GM21717 (cell line): ENCODE measurements around the gene CCDC157.
A peak's percentile ranks its signal among the peaks of the same experiment; 100 is the strongest.

ENCODE experiments used
- ATAC-seq: cut with Tn5 transposase; IDR thresholded peaks from one replicate; pipeline ENCODE4 v1.9.1; 2021; ENCODE audit warnings: mild to moderate bottlenecking, moderate library complexity; ENCODE audit not compliant: unreplicated experiment

Gene CCDC157

DNA sequence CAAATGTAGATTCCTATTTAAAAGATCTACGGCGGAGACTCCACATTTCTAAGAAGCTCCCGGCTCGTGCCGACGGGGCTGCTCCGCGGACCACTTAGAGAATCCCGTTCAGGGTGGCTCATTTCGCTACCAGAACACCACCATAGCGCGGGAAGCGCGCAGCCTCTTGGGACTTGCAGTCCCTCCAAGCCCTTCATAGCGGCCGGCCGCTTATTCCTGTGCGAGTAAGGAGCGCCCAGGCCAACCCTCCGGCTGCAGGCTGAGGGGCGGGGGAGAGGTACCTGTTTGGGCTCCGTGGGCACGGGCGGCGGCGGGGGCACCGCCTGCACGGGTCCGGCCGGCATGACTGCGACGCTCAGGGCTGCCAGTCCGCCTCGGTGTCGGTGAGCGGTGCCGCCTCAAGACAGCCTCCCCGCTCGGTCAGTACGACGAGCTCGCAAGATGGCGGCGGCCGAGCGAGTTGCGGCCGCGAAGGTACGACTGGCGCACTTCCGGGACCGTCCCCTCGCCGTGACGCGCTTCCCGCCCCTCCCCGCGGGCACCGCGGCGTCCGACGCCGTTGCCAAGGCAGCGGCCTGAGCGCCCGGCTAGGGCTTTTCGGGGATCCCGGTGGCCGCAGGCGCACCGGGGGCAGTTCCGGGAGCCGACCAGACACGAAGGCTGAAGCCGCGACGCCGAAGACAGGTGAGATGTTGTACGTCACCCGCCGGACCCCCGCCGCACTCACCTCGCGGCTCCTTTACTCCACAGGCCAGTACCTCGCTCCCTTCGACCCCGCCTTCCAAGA, at the start of gene CCDC157, which contains the start of gene SF3A1:
Gene CCDC157 (plus strand): TSS at position 559 of the 787 bp plus-strand sequence. CDS start 8,994 bp downstream, outside the sequence.
Gene SF3A1 (minus strand): TSS at position 446 of the 787 bp plus-strand sequence. CDS start 102 bp downstream, at position 344.
- ATAC-seq: peak; percentile 81

DNA sequence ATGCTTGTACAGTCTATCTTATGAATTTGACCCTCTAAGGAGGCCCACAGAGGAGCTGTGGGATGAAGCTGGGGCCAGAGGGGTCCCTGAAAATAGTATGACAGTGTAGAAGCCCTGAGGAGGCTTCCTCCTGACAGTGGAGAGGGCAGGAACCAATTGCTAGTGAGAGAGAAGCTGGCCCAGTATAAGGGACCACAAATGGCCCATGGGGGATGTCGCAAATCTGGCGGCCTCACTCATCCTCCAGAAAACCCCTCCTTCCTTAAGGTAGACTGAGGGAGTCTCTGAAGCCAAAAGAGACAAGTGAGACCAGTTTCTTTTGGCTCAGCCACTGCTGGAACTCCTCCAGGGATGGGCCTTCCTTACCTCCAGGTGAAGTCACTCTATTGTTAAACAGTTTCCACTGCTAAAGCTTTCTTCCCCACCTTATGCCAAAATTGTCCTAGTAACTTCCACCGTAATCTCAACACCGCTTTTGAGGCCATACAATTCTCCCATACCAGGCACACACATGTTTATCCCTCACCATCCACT, 49.7 kb upstream of the CCDC157 start:
- ATAC-seq: no peak

DNA sequence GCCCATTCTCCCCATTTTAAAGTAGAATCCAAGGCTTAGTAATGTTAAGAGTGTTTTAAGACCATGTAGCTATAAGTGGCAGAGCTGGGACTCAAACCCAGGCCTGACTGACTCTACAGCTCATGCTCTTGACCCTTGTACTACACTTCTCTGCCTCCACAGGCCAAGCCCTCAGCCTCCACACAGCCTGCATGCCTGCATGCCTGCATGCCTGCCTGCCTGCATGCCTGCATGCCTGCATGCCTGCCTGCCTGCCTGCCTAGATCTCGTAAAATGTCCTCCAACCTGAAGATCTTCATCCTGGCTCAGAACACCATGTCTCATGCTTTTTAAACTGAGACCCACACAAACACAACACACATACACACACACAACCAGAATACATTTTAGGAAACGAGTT, 48.7 kb upstream of the CCDC157 start:
- ATAC-seq: no peak

DNA sequence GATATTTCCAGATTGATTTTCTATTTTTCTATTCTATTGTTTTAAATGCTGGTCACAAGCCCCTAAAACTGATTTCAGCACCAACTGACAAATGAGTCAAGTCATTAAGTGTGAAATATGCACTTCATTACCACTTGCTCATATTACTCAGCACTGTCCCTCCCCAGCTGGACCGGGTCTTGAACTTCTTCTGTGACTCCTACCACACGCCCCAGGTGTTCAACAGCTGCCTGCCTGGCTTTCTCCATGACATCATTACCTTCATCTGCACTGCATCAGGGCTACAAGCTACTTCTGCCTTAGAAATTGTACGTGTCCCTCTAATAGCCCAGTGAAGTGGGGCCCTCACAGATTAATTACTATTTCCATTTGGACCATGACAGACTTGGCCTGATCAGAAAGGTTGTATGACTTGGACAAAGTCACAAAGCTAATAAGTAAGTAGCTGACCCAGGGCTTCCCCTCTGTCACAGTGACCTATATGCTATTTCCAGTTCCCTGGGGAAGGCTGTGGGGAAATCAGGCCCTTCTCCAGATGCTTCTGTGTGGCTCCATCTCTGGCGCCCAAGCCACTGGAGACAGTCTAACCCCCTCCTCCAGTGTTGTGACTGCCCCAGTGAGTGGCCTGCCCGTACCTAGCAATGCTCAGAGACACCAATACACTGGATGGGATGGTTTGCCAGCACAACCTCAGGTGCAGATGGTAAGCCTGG, 48.1 kb upstream of the CCDC157 start:
- ATAC-seq: peak; percentile 32

DNA sequence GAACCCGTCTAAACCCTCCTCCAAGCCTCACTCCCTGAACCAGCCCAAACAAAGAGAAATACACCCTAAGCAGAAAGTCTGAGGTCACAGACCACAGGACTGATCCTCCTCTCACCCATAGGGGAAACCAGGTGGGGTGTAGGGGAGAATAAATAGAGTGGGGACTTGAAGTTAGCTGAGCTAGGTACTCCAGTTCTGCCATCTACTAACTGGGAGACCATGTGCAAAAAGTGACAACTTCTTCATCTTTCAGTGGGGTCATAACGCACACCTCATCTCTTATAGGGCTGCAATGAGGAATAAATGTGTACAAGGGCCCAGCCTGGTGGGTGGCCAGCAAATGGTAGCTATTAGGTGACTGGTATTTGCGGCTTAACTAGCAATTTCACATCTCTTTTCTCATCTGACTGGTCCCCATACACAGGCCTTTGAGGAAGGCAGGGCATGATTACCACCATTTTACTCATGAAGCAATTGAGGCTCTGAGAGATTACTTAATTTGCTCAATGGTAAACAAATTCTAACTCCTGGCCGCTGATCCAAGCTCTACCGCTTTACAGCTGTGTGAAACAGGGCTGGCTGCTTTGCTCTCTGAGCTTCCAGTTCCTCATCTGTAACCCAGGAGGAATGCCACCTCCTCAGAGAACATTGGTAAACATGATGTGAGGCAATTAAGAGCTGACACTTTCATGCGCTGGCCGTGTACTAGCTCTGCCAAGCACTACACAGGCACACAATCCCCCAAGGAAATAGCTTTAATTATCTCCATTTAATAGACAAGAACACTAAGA, 46.7 kb upstream of the CCDC157 start:
- no peak for ATAC-seq

DNA sequence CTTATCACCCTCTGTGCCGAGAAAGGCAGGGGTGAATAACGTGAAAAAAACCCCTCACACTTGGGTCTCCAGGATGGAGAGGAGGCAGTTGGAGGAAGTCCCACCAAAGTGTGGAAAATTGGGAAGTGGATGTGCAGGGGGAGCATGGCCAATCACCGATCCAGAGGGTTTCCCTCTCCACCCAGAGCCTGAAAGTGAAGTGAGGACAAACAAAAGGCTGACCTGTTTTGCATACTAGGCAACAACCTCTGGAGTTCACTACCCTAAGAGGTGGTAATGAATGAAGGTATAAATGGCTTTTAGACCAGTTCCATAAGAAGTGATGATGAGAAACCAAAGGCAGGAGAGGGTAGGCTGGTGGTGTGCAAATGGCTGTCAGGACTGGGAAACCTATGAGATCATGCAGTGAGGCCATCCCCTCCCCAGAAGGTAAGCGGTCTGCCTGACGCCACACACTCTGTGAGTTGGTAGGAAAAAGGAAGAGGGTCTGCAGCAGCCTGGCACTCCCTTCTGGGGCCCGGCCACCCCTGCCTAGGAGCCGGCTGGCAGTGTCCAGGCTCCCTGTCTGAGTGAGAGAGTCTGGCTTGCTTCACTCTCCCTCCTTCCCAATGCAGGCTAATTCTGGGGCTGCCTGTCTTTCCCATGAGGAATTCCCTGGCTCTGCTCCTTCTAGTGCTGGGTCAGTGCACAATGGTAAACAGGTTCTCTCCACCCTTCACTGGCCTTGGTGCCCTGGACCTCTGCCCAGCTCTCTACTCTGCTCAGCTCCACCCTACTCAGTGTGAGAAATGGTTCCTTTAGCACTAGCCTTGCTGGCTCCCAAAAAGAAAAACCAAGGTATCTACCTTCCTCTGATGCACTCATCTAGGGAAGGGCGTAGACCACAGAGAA, 45.7 kb upstream of the CCDC157 start:
- no peak for ATAC-seq

DNA sequence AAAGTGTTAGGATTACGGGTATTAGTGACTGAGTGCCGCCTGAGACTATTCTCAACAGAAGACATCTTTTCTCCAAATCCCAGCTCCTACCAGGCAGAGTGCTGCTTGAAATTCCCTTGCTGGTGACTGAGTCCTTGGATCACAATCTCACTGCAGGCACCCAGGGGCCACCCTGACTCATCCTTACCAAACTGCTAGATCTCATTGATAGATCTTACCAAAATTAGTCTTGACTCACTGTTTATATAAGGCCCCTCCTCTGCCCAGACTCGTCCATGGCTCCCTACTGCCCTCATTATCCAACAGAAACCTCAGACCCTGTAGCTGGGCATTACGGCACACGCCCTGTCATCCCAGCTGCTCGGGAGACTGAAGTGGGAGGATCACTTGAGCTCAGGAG, 44.8 kb upstream of the CCDC157 start:
- no peak for ATAC-seq

DNA sequence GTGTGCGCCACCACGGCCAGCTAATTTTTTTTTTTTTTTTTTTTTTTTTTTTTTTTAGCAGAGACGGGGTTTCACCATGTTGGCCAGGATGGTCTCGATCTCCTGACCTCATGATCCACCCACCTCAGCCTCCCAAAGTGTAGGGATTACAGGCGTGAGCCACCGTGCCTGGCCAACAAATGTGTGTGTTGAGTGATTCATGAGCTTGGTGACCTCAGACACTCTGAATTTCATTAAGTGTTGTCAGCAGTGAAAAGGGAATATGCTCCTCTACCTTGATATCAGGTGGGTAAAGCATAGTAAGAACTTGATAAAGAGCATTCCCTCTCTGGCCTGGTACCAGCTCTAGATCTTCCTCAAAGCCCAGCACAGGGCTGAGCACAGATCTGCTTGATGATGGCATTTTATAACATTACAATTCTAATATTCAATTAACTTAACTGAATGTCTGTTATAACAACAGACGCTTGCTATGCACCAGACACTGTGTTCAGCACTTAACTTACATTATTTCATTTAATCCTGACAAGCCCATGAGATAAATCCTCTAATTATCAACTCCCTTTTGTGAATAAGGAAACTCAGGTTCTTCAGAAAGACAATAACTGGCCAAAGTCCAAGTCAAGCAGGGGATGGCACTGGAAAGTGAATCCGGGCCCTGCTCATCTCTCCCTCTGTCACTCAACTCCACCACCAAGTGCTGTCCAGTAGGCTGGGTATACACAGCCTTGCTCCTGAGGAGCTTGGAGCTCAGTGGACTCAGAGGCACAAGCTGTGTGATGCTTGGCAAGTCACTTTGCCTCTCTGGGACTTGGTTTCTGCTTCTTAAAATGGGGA, 43.1 kb upstream of the CCDC157 start:
- ATAC-seq: no peak

DNA sequence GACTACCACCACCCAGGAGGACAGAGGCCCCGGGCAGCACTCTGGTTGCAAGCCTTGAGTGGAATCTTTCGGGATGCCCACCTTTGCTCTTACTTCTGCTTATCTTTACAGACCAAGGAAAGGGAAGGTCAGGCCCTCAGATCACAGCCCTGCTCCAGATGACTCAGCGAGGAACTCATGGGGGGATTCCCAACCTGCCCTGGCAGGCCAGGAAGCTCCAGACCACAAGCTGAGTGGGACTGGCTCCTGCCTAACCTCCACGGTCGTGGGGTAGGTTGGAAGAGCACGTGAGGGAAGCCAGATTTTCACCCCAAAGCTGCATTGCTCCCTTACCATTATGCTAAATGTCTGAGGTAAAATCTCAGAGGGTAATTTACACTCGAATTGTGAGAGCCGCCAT, 41.9 kb upstream of the CCDC157 start:
- ATAC-seq: no peak

DNA sequence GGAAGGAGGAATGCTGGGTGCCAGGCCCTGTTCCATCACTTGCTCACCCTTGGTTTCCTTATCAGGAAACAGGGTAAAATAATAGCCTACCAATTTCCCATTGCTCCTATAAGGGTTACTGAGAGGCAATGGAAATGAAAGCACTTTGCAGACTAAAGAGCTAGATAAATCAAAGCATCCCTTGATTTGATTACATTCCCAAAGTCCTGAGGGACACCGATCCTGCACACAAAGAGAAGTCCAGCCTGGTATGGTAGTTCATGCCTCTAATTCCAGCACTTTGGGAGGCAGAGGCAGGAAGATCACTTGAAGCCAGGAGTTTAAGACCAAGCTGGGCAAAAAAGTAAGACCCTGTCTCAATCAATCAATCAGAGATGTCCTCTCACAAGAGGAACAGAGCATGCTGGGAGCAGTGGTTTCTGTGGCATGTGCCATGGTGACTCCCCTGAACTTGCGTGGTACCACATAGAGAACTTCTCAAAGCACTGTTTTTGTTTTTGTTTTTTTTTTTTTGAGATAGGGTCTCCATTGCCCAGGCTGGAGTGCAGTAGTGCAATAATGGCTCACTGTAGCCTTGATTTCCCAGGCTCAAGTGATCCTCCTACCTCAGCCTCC, 40.7 kb upstream of the CCDC157 start:
- no peak for ATAC-seq

DNA sequence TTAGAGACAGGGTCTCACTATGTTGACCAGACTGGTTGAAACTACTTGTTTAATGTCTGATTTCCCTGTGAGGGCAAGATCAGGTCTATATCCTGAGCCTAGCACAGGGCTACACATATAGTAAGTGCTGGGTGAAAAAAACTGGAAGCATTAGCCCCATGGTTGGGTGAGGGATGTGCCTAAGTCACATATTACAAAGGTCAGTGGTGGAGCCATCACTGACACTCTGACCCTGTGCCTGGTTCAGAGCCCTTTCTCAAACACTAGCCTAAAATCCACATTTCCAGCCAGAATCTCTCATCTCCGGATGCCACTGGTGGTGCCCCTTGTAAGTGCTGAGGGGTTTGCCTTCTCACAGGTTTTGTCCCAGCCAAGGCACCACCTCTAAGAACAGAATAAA, 39.0 kb upstream of the CCDC157 start:
- no peak for ATAC-seq

DNA sequence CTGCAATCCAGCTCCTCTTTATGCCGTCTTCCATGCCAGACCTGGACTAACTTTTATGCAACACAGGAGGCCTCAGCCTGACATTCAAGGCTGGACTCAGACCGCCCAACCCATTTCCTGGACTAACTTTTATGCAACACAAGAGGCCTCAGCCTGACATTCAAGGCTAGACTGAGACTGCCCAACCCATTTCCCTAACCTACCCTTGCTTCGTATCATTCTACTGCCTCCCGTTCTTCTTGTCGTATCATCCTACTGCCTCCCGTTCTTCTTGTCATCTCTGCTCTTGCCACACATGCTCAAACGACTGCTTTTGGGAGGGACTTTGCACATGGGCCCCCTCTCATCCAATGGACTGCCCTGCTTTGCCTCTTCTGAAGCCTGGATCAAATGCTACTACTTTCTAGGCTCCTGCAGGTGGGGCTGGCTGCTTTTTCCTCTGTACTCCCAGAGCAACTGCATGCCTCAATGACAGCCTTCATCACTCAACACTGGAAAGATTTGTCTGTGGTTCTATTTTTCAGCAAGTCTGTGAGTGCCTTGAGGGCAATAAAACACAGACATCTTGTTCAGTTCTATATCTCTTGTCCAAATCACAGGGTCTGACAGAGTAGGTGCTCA, 37.9 kb upstream of the CCDC157 start:
- ATAC-seq: no peak

DNA sequence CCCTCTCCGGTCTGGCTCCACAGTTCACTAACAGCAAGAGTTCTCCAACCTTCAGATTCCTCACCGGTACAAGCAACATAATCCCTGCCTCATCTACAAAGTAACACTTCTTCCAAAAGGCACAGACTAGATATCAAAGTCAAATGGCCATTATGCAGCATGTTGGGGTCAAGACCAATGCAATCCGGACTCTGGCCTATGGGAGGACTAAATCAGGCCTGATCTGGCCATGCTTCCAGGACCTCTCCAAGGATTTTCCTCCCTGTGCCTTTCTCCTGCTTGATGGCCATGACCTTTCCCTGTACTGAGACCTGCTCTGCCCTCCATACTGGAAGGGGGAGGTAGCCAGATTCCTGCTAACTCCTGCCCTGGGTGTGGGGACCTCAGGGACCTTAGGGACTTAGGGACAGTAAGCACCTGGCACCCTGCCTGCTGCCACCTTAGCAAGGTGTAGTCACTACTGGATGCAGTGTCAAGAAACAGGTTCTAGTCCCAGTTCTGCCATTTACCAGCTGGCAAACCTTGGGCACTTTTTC, 36.7 kb upstream of the CCDC157 start:
- no peak for ATAC-seq

DNA sequence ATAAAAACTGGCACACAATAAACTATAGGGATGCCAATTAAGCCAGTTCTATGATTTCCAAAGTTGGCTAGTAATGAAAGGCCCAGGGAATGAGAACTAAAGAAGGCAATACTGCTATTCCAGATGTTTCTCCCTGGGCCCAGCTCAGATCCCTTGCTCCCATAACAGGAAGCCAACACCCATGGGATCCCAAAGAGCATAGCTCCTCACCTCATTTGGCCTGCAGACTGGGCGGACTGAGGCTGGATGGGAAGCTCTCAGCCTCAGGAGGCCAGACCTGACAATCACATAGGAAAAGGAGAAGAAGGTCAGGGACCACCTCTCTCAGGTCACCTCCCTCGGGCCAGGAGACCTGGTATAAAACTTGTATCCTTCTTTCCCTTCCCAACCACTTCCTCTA, 35.3 kb upstream of the CCDC157 start:
- no peak for ATAC-seq

DNA sequence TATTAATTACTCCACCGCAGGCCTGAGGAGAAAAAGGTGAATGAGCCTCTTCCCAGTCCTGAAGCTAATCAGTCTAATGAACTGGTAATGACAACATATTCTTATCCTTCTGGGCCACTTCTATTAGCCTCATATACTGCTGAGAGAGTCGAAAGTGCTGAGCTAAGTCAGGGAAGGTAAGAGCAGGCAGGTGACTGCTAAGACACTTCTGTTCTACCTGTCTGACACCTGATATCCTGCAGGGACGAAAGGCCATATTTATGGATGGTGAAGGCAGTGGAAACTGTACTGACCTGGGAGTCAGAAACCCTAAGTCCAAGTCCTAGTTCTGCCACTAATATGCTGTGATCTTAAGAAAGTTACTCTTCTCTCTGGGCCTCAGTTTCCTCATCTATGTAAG, 33.6 kb upstream of the CCDC157 start:
- no peak for ATAC-seq

DNA sequence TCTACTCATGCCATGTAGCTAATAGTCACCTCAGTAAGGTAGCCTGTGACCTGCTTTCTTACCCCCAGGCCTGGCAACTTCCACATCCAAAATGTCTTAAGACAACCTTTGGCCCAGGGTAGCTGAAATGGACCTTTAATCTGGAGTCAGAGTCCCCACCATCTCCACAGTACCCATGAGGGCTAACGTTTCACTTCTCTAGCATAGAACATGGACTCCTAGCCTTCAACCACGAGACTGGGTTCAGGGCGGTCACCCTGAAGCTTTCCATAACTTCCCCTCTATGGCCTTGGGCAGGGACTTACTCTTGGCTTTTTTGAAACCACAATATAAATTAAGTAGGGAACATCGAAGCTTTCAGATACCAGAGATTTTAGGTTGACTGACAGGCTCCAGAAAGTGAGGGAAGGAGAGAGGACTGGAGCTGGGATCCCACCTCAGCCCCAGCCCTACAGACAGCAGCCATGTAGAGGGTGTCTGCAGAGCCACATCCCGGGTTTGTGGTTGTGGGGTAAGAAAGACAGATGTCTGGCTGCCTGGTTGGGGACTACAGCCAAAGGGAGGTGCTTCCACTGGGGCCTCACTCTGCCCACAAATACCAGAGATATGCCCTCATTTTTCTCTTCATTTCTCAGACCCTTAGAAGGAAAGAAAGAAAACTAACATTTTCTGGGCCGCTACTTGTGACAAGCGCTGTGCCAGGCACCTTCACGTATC, 32.6 kb upstream of the CCDC157 start:
- ATAC-seq: no peak

DNA sequence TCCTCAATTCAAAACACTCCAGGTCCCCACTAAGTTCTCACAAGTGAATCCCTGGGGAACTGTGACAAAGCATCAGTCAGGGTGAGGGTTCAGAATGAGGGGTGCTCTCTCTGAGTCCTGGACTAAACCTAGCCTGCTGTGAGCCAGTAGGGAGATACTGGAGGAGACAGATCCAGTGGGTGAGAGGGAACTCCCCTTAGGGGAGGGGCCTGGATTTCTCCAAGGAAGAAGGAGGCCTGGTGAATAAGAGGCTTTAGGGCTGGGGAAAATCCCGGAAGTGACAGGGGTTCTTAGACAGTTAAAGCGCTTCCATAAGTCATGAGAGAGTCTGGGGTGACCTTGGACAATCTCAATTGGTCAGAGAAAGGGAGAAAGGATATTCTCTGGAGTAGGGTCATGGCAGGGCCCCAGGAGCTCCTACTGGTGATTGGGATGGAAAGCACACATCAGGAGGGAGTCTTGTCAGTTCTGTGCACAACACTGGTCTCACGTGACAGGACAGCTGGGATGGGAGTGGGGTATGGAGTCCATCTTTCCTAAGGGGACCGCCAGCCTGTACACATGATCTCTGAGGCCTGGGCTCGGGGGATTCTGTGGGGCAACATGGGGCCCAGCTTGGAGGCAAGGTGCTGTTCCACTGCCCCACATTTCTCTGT, 31.6 kb upstream of the CCDC157 start:
- no peak for ATAC-seq
